Measurements from ENCODE around the gene UQCR10.

UQCR10 gene

GRCh38 chr22:29766632-29767170, 468 bp upstream of the UQCR10 start, which contains the start of gene ZMAT5:
TSS of gene ZMAT5 (minus strand) at chr22:29767007. CDS start at chr22:29748544, 18,463 bp downstream.
- peak; percentile 95 for DNase-seq (ENCODE audit: low spot score)
- TF ChIP-seq, protein P1, sequence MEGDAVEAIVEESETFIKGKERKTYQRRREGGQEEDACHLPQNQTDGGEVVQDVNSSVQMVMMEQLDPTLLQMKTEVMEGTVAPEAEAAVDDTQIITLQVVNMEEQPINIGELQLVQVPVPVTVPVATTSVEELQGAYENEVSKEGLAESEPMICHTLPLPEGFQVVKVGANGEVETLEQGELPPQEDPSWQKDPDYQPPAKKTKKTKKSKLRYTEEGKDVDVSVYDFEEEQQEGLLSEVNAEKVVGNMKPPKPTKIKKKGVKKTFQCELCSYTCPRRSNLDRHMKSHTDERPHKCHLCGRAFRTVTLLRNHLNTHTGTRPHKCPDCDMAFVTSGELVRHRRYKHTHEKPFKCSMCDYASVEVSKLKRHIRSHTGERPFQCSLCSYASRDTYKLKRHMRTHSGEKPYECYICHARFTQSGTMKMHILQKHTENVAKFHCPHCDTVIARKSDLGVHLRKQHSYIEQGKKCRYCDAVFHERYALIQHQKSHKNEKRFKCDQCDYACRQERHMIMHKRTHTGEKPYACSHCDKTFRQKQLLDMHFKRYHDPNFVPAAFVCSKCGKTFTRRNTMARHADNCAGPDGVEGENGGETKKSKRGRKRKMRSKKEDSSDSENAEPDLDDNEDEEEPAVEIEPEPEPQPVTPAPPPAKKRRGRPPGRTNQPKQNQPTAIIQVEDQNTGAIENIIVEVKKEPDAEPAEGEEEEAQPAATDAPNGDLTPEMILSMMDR (IDR thresholded peaks at IDR 0.05; ENCODE audit: extremely low read depth, missing control alignments): no peak

DNA sequence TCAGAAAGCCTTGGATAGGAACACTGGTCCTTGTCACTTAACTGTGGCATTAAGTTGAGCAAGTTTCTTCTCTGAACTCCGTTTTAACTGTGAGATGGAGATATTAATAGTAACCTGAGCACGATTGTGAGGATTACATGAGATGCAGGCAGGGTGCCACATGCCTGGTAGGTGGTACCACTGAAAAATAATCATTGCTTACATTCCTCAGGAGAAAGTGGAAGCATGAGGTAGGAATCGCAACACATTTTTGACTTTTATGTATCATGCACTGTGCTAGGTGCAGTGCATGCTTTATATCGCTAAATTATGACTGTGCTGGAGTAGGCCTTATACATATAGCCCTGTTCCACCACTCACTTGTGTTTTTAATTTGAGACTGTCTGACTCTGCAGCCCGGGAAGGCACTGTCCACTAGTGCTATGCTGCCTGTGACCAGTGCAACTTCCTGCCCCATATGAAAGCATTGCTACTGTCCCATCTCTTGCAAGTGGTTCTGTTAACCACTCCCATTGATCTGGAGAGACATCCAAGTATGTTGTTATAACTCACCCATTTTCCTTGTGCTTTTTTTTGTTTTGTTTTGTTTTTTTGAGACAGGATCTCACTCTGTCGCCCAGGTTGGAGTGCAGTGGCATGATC, 1.0 kb downstream of the UQCR10 start:
- TF ChIP-seq, protein P1 (IDR thresholded peaks at IDR 0.05; ENCODE audit: extremely low read depth, missing control alignments): no peak
- DNase-seq (ENCODE audit: low spot score): no peak

- TF ChIP-seq, protein P1 (IDR thresholded peaks at IDR 0.05; ENCODE audit: extremely low read depth, missing control alignments): no peak
- DNase-seq (ENCODE audit: low spot score): no peak
Measured at GRCh38 chr22:29769723-29770321, 2.7 kb downstream of the UQCR10 start.

GRCh38 chr22:29772170-29772641, 5.0 kb downstream of the UQCR10 start:
- TF ChIP-seq, protein P1 (IDR thresholded peaks at IDR 0.05; ENCODE audit: extremely low read depth, missing control alignments): no peak
- DNase-seq (ENCODE audit: low spot score): no peak

- TF ChIP-seq, protein P1 (IDR thresholded peaks at IDR 0.05; ENCODE audit: extremely low read depth, missing control alignments): no peak
- DNase-seq (ENCODE audit: low spot score): no peak
Measured at GRCh38 chr22:29773233-29773632, 6.1 kb downstream of the UQCR10 start.

- DNase-seq (ENCODE audit: low spot score): no peak
- TF ChIP-seq, protein P1 (IDR thresholded peaks at IDR 0.05; ENCODE audit: extremely low read depth, missing control alignments): no peak
Measured at GRCh38 chr22:29780220-29780619, 13.1 kb downstream of the UQCR10 start.

Data from GM20000 (cell line).